H1 (cell line): ENCODE data around the gene LRRC61.

Source experiments
- CEBPB ChIP-seq: IDR thresholded peaks from 2 replicates; pipeline ENCODE4 v1.6.1; 2012; ENCODE audit warnings: low read depth, low read length
- CHD1 ChIP-seq: IDR thresholded peaks from 2 replicates; pipeline ENCODE4 v1.6.1; 2012; ENCODE audit warnings: low read depth, low read length, improper control_type of control experiment
- TAF1 ChIP-seq: IDR thresholded peaks from 2 replicates; pipeline ENCODE4 v1.6.1; 2011; ENCODE audit warnings: mild to moderate bottlenecking, low read depth, low read length
- TAF7 ChIP-seq: optimal IDR thresholded peaks from 2 replicates; pipeline ENCODE3; 2011; ENCODE audit warnings: low read depth, mild to moderate bottlenecking, inconsistent platforms, low read length, moderate library complexity, borderline replicate concordance
- TF ChIP-seq, protein P1 (sequence below), 3 experiments: IDR thresholded peaks; 1 replicate in 2 of 3; 2 replicates in 1 of 3; pipeline versions ENCODE4 v1.5.1 to v1.6.1; 2011; ENCODE audit warnings: low read length in 3 of 3, mild to moderate bottlenecking in 3 of 3, inconsistent platforms in 2 of 3, low read depth in 1 of 3, moderate library complexity in 1 of 3; ENCODE audit not compliant: insufficient read depth in 1 of 3; ENCODE audit errors: control extremely low read depth in 1 of 3

DNA sequence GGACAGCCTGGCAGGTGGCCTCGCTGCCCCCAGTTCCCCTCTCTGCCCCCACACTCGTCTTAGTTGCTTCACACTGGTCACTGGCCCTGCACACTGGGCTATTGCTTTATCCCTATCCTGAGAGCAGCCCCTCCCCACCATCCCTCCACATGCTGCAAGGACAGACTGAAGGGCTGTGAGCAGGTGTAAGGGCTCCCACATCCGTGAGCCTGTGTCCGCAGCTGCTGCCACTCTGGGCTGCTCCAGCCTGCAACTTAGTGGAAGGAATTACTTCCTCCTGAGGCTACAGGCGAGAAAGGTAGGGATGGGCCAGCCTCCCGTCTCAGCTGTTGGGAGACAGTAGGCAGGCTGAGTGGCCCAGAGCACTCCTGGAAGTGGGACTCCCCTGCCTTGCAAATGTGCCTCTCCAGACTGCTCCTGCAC is 14.5 kb downstream of the LRRC61 start:
- no peak for TF ChIP-seq CHD1
- TF ChIP-seq, protein P1, sequence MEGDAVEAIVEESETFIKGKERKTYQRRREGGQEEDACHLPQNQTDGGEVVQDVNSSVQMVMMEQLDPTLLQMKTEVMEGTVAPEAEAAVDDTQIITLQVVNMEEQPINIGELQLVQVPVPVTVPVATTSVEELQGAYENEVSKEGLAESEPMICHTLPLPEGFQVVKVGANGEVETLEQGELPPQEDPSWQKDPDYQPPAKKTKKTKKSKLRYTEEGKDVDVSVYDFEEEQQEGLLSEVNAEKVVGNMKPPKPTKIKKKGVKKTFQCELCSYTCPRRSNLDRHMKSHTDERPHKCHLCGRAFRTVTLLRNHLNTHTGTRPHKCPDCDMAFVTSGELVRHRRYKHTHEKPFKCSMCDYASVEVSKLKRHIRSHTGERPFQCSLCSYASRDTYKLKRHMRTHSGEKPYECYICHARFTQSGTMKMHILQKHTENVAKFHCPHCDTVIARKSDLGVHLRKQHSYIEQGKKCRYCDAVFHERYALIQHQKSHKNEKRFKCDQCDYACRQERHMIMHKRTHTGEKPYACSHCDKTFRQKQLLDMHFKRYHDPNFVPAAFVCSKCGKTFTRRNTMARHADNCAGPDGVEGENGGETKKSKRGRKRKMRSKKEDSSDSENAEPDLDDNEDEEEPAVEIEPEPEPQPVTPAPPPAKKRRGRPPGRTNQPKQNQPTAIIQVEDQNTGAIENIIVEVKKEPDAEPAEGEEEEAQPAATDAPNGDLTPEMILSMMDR (IDR thresholded peaks at IDR 0.05; ENCODE audit: control extremely low read depth in 1 of 3, insufficient read depth in 1 of 3, low read depth in 1 of 3, low read length in 3 of 3), result no peak
- TF ChIP-seq CEBPB, result no peak
- no peak for TF ChIP-seq TAF7
- no peak for TF ChIP-seq TAF1
